H1 (cell line): ENCODE results near the gene FLNC. TPM values are rescaled to one million over a fixed set of nuclear protein-coding genes. Genes with fewer than 3 reads are reported as not detected.

ENCODE experiments used
- CHD7 ChIP-seq: fragments of 300-600 bp; sonication (generic); IDR thresholded peaks from 2 replicates; pipeline ENCODE4 v1.7.1; 2012; ENCODE audit warnings: low read length, moderate library complexity, mild to moderate bottlenecking, inconsistent platforms; ENCODE audit not compliant: insufficient replicate concordance
- EGR1 ChIP-seq: IDR thresholded peaks from 2 replicates; pipeline ENCODE4 v1.6.1; 2011; ENCODE audit warnings: low read depth, low read length, borderline replicate concordance
- KDM1A ChIP-seq: fragments of 200-600, 300-600 bp; sonication (generic); IDR thresholded peaks from 2 replicates; pipeline ENCODE4 v1.7.1; 2016; ENCODE audit warnings: mild to moderate bottlenecking, low read length, borderline replicate concordance
- NRF1 ChIP-seq: IDR thresholded peaks from 2 replicates; pipeline ENCODE4 v1.6.1; 2011; ENCODE audit warnings: mild to moderate bottlenecking, low read depth, low read length, improper control_type of control experiment
- POLR2AphosphoS5 ChIP-seq: IDR thresholded peaks from 2 replicates; pipeline ENCODE4 v1.6.1; 2011; ENCODE audit warnings: low read depth, low read length
- POU5F1 ChIP-seq: IDR thresholded peaks from 2 replicates; pipeline ENCODE4 v1.6.1; 2011; ENCODE audit warnings: low read depth, mild to moderate bottlenecking, low read length, moderate library complexity
- RFX5 ChIP-seq: IDR thresholded peaks from 2 replicates; pipeline ENCODE4 v1.6.1; 2011; ENCODE audit warnings: low read depth, low read length, improper control_type of control experiment, borderline replicate concordance
- TAF7 ChIP-seq: optimal IDR thresholded peaks from 2 replicates; pipeline ENCODE3; 2011; ENCODE audit warnings: low read depth, mild to moderate bottlenecking, inconsistent platforms, low read length, moderate library complexity, borderline replicate concordance
- polyA plus RNA-seq, 7 experiments: library from polyadenylated mRNA; depleted of rRNA in 3 of 7; stranded (reverse) in 5 of 7; unstranded in 2 of 7; fragments of >200 nt in 5 of 7; fragments of 200-250 nt in 2 of 7; gene quantifications; 1 replicate in 5 of 7; 2 replicates in 1 of 7; 4 replicates in 1 of 7; pipeline versions ENCODE4 v1.2.1 to v1.2.3, GENCODE V29; 2011 to 2013; ENCODE audit warnings: missing spikeins in 2 of 7, mixed read lengths in 2 of 7
- total RNA-seq: library from RNA; stranded (reverse); fragmentation: NEBNext Ultra II Directional; extraction: Animal tissue kit (Norgen Biotek cat#: 25700); gene quantifications from 2 replicates; pipeline ENCODE4 v1.2.1, GENCODE V29; 2021

FLNC gene
- total and polyA plus RNA-seq, 2 of the 8 experiments (the other 6 are each of a cell fraction or from before 2014, with no cell fraction given) = 1.9 to 10.7 TPM

- TF ChIP-seq CHD7 = no peak
- TF ChIP-seq RFX5 = no peak
- no peak for TF ChIP-seq EGR1
- no peak for TF ChIP-seq KDM1A
- no peak for TF ChIP-seq TAF7
- no peak for TF ChIP-seq POLR2AphosphoS5
- TF ChIP-seq POU5F1 = no peak
- TF ChIP-seq NRF1 = no peak
These were observed 39.1 kb downstream of the FLNC start (continued) for GRCh38 chr7:128869138-128869943.
